ENCODE results near the gene C11orf91.

DNA sequence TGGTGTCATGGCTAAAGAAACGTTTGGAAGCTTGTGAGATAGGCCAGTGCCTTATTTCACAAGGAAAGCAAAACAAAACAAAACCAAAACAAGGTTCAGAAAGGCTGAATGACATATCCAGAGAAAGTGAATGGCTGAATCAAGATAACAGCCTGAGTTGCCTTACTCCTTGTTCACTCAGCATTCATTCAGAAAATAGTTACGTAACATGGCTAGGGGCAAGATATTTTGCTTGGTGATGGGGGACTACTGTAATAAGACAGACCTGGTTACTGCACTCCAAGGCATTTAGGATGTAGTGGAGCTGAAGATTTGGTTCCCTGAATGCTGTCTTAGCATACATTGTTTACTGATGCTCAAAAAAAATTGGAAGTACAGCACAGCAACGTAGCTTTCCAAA, 47.7 kb downstream of the C11orf91 start:
- TF ChIP-seq, protein P1, sequence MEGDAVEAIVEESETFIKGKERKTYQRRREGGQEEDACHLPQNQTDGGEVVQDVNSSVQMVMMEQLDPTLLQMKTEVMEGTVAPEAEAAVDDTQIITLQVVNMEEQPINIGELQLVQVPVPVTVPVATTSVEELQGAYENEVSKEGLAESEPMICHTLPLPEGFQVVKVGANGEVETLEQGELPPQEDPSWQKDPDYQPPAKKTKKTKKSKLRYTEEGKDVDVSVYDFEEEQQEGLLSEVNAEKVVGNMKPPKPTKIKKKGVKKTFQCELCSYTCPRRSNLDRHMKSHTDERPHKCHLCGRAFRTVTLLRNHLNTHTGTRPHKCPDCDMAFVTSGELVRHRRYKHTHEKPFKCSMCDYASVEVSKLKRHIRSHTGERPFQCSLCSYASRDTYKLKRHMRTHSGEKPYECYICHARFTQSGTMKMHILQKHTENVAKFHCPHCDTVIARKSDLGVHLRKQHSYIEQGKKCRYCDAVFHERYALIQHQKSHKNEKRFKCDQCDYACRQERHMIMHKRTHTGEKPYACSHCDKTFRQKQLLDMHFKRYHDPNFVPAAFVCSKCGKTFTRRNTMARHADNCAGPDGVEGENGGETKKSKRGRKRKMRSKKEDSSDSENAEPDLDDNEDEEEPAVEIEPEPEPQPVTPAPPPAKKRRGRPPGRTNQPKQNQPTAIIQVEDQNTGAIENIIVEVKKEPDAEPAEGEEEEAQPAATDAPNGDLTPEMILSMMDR (IDR thresholded peaks at IDR 0.05; ENCODE audit: low read depth, low read length) = no peak
- TF ChIP-seq, protein P2, sequence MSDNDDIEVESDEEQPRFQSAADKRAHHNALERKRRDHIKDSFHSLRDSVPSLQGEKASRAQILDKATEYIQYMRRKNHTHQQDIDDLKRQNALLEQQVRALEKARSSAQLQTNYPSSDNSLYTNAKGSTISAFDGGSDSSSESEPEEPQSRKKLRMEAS (IDR thresholded peaks at IDR 0.05; ENCODE audit: low read depth, low read length) = no peak
